Activated CD8-positive, alpha-beta memory T cell treated with anti-CD3 and anti-CD28 coated beads for 36 hours (primary cell): Measurements from ENCODE around the gene FBN1. TPM values are rescaled to one million over a fixed set of nuclear protein-coding genes. Genes with fewer than 3 reads are reported as not detected.

ENCODE experiments used
- CTCF ChIA-PET: fragments of 350-600 bp; sonication (Branson Sonifier 250); formaldehyde crosslinking; loops from one replicate; lab custom pipeline; 2021; ENCODE audit warnings: antibody characterized with exemption; lab: Charles Lee
- POLR2A ChIA-PET: fragments of 350-600 bp; sonication (Branson Sonifier 250); formaldehyde crosslinking; loops from one replicate; lab custom pipeline; 2021; ENCODE audit warnings: antibody characterized with exemption; lab: Charles Lee
- total RNA-seq, 2 experiments: library from RNA; stranded (reverse); gene quantifications; one replicate each; pipeline ENCODE4 v1.2.3, GENCODE V29; 2021

FBN1 gene
- total RNA-seq, 2 experiments from 2014 or later: 0.13 to 0.40 TPM

DNA sequence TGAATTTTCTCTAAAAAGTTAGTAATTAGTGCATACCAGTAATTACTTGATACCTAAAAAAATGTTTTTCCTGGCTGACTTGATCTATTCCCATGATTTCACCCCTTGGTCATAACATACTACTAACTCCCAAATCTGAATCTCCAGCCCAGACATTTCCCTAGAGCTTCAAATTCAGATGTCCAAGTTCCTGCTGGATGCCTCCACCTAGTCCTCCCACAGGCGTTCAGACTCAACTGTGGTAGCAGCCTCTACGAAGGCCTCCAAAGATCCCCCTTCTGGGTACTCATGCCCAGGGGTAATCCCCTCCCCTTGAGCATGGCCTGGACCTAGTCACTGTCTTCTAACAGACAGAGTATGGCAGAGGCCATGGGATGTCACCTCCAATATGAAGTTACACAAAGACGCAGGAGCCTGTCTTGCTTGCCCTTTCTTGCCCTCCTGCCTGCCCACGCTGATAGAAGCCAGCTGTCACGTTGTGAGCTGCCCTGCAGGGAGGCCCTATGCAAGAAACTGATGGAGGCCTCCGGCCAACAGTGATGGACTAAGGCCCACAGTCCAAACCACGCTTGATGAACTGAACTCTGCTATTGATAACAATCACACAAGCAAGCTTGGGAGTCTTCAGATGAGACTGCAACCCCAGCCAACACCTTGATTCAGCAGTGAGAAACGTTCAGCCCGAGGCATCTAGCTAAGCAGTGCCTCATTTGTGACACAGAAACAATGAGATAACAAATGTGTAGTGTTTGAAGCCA, 8.6 kb upstream of the FBN1 start:
- POLR2A ChIA-PET: no interaction called here
- CTCF ChIA-PET: no interaction called here

DNA sequence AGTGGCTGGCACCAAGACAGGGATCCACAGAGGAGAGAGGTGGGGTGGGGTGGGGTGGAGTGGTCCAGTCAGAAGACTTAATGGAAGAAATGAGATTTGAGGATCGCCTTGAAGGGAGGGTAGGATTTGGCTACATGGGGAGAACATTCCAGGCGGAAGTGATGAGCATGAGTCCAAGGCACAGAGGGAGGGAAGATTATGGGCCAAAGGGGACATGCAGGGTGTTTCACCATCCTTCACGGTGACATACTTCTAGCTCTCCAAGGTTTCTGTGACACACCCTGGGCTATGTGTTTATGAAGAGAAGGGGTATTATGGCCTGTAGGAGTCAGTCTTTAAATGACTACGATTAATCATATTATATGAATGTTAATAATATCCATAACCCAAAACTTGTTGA, 7.7 kb upstream of the FBN1 start:
- POLR2A ChIA-PET: no interaction called here
- CTCF ChIA-PET: no interaction called here

DNA sequence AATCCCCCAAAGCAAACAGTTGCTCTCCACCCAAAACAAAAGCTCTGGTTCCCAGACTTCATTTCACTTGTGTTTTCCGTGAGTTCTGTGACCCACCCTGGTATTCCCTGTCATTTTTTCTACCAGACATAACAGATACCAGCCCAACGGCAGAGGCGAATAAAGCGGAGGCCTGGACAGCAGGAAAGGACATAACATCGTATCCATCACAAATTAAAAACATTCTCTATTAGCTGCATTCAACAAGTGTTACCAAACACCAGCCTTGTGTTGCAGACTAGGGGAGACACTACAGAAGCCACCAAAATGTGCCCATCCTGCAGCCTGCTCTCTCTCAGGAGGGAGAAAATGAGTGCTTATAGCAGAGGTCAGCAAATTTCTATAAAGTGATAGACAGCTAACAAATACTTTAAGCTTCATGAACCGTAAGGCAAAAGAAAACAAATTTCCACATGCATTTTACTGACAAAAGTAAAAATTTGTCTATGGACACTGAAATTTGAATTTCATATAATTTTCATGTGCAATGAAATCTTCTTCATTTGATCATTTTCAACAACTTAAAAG, 7.1 kb upstream of the FBN1 start:
- ChIA-PET CTCF (no interaction called here), POLR2A (no interaction called here)

GRCh38 chr15:48650931-48651330, 5.4 kb upstream of the FBN1 start:
- CTCF ChIA-PET: no interaction called here
- POLR2A ChIA-PET: no interaction called here

DNA sequence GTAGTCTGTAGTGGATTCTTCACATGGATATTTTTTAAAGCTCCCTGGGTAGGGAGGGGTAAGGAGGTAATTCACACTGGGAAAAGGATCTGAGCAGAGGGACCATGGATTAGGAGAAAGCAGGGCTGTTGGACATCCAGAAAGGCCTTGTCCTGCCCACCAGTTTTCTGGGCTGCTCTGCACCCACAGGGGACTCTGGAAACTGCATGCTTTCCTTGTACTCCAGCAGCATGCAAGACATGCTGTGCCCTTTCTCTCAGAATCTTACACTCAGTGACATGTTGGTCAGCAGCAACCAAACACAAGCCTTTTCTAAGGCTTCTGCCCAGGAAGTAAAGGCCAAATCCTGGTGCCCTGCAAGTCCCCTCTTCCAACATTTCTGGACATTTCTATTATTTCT, 2.5 kb upstream of the FBN1 start:
- CTCF ChIA-PET: no interaction called here
- POLR2A ChIA-PET: no interaction called here

DNA sequence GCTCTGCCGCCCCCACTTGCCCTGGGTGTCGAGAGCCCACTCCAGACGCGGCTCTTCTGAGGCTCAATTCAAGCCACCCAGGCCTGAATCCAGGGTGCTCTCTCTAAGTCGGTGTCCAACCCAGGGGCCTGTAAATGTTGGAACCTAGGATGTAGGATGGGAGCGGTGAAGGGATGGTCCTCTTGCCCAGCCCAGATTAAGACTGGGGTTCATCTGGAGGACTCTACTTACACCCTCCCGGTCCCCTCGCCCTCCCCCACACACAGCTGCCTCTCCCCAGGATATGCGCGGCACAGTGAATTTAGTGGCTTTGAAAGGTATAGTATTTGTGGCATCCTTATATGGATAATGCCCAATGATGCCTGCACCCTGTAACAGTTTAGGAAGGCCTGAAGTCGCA, 822 bp upstream of the FBN1 start:
- CTCF ChIA-PET: interaction anchor here (0.5 kb wide), 1 partner anchor 295 kb away, joined by 3 read pairs; no protein-coding TSS in a partner anchor

GRCh38 chr15:48644827-48645557, 517 bp downstream of the FBN1 start:
- POLR2A ChIA-PET: no interaction called here
- CTCF ChIA-PET: no interaction called here

More for the DNA sequence above, 822 bp upstream of the FBN1 start:
- POLR2A ChIA-PET: no interaction called here

- ChIA-PET POLR2A (no interaction called here), CTCF (no interaction called here)
These were observed 1.1 kb downstream of the FBN1 start for GRCh38 chr15:48644467-48644826.

DNA sequence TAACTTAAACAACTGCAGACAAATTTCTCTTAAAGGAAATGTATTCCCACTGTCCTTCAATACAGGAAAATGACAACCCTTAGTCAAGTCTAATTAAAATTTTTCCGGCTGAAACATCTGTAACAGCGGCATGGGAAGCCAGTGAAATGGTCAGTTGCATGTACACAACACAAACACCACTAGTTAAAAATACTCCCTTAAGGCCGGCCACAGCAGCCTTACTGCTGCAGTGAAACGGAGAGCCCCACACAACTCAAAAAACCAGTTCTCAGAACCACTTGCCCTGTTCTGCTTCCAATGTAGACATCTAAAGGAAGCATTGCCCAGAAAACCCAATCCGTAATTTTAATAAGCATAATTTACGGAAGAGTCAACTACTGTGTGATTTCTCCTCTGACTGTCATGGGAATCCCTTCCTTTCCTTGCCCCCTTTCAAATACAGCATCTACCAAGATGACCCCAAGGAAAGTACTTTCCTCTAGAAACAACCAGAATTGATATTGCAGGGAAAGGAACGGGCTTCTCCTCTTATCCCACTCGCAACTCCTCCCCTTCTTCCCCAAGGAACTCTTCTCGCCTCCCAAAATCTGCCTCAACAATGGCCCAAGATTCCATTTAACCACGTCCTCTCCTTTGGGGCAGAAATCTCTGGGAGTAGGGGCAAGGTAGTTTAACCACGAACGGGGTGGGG, 1.6 kb downstream of the FBN1 start:
- CTCF ChIA-PET: no interaction called here
- POLR2A ChIA-PET: no interaction called here

DNA sequence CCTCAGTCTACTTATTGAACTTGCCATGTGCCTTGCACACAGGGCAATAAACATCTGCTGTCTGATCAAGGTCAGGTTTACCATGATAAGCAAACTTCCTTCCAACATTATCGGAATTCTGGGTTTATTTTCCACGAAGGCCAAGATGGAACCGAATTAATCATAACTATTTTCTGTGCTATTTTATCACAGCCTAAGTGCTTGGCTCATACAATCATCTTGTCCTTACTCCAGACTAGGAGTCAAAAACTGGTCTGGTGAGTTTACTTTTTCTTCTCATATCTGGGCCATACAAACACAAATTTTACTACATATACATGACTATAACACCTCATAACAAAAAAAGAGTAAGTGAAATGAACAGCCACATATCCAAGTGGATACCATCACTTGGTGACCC, 2.3 kb downstream of the FBN1 start:
- CTCF ChIA-PET: no interaction called here
- POLR2A ChIA-PET: no interaction called here

- ChIA-PET POLR2A (no interaction called here), CTCF (no interaction called here)
These were observed 2.7 kb downstream of the FBN1 start for GRCh38 chr15:48642795-48643194.

DNA sequence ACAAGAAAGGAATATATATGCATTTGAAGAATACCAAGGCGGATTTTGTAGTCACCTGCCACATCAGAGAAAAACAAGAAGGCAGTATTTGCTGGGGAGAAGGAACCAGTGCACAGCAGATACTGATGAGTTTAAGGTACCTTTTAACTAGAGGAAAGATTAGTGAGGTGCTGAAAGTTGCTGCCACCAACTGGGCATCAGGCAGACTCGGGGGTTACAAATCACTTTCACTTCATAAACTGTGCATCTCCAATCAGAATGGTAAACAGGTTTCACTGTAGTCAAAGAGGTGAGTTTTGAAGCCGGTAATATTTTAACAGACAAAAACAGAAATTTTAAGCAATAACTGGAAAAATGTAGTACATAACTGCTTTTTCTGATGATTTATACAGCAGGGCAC, 4.1 kb downstream of the FBN1 start:
- ChIA-PET CTCF (no interaction called here), POLR2A (no interaction called here)

- ChIA-PET CTCF (no interaction called here), POLR2A (no interaction called here)
These were observed 6.5 kb downstream of the FBN1 start for GRCh38 chr15:48638963-48639362.

- CTCF ChIA-PET: no interaction called here
These were observed 7.9 kb downstream of the FBN1 start for GRCh38 chr15:48637639-48638038.

GRCh38 chr15:48636511-48636910, 9.0 kb downstream of the FBN1 start:
- CTCF ChIA-PET: no interaction called here
- POLR2A ChIA-PET: no interaction called here

More at GRCh38 chr15:48637639-48638038, 7.9 kb downstream of the FBN1 start:
- POLR2A ChIA-PET: no interaction called here

- ChIA-PET POLR2A (no interaction called here), CTCF (no interaction called here)
These were observed 10.6 kb downstream of the FBN1 start for GRCh38 chr15:48634893-48635292.

DNA sequence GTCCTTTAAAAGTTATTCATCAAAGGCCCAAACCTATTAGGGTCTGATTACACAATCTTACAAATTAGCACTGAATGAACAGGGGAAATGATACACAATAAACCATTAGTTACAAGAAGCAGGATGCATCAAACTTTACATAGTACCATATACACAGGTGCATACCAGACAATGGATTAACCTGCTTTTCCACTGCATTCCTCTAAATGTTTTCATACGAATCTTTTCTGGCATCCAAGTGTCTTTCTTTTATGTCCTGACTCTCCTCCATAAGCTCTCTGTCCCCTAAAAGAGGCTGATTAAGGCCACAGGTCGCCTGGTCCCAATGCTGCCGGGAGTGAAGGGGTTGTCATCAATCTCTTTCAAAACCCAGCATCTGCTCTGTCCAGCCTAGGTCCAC, 11.4 kb downstream of the FBN1 start:
- POLR2A ChIA-PET: no interaction called here
- CTCF ChIA-PET: no interaction called here

DNA sequence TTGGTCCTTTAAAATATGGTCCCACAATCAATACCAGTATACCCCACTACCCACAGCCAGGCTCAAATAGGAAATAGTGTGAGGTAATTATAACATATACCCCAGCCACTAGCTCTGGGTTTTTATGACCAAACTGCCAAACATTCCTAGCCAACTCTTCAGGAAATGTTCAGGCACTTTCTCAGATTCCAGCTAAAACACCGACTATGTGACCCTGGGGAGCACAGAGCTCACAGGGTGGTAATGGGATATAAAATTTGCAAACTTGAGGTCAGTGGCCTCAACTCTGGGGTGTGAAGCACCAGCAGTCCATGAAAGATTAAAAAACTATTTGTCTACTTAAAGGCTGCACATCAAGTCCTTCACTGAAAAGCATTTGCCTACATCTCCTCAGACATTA, 12.9 kb downstream of the FBN1 start:
- ChIA-PET POLR2A (no interaction called here), CTCF (no interaction called here)

DNA sequence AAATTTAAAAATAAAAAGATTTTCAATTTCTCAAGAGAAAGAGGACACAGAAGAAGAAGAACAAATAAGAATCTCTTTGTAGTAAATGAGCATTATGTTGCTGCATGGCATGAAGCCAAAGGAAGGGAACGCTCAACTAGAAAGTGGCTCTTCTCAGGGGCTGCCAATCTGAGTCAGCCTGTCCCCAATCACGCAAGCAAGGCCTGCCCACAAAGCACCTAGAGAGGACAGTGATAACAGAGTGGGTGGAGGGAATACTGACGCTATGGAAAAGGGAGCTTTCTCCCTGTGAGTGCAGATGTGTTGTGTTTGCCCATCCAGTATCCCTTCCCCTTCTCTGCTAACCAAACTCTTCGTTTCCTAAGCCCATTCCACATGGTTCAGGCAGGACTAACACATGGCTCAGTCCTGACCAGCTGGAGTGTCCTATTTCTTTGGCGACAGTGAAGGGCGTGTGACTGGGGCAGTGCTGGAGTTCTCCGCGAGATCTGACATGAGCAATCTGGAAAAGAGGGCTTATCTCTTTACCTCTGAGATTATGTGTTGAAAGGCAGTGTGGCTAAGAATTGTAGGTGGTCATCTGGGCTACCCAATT, 14.2 kb downstream of the FBN1 start:
- CTCF ChIA-PET: no interaction called here
- POLR2A ChIA-PET: no interaction called here

DNA sequence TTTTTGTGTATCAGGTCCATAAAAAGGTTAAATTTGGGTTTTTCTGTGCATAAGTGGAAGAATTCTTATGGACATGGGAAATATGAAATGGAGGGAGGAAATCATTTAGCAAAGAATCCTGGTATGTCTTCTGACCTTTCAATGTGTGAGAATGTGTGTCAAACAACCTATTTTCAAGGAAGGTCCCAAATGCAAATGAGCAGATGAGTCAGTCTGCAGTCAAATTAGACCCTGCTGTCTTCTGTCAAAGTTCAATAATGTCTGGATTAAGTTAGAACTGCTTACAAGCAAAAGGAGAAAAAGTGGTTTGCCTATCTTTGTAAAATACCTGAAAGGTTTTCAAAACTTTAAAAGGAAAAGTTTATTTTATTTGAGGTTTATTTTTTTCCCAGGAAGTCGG, 15.3 kb downstream of the FBN1 start:
- POLR2A ChIA-PET: no interaction called here

More for the DNA sequence above, 15.3 kb downstream of the FBN1 start:
- CTCF ChIA-PET: no interaction called here
